GM19438 (cell line): Measurements from ENCODE around the gene FILIP1L.

Experiments used
- ATAC-seq: cut with Tn5 transposase; IDR thresholded peaks from one replicate; pipeline ENCODE4 v1.9.1; 2021; ENCODE audit warnings: low read depth; ENCODE audit not compliant: unreplicated experiment

The FILIP1L gene

GRCh38 chr3:99823723-99824711 is 290.3 kb downstream of the FILIP1L start:
- no peak for ATAC-seq

GRCh38 chr3:99818818-99819217 is 295.5 kb downstream of the FILIP1L start:
- no peak for ATAC-seq

- peak; percentile 98 for ATAC-seq
Measured at GRCh38 chr3:99817437-99818240, 296.7 kb downstream of the FILIP1L start, which contains the start of gene CMSS1. Gene CMSS1 (plus strand): TSS chr3:99817862.

- no peak for ATAC-seq
Measured at GRCh38 chr3:99817047-99817436, 297.3 kb downstream of the FILIP1L start.

GRCh38 chr3:99810403-99810802 is 303.9 kb downstream of the FILIP1L start:
- no peak for ATAC-seq

GRCh38 chr3:99809565-99809964 is 304.7 kb downstream of the FILIP1L start:
- ATAC-seq, result no peak

GRCh38 chr3:99808163-99808794 is 306.0 kb downstream of the FILIP1L start:
- peak; percentile 60 for ATAC-seq

- ATAC-seq, result no peak
Measured at GRCh38 chr3:99805160-99805559, 309.1 kb downstream of the FILIP1L start.

- no peak for ATAC-seq
Measured at GRCh38 chr3:99803297-99803696, 311.0 kb downstream of the FILIP1L start.

GRCh38 chr3:99799422-99799821 is 314.9 kb downstream of the FILIP1L start:
- ATAC-seq, result no peak

- ATAC-seq, result no peak
Measured at GRCh38 chr3:99795573-99795972, 318.7 kb downstream of the FILIP1L start.

GRCh38 chr3:99794485-99794884 is 319.8 kb downstream of the FILIP1L start:
- ATAC-seq, result no peak

- ATAC-seq, result peak; percentile 93
Measured at GRCh38 chr3:99789011-99789721, 325.1 kb downstream of the FILIP1L start.
